Measurements from ENCODE around the gene ZCCHC7.
A peak's percentile ranks its signal among the peaks of the same experiment; 100 is the strongest.
"Not testable (repeated sequence)": the region's sequence is repeated elsewhere in the genome, so short reads cannot be mapped to it uniquely, and the experiment has no call there.

ZCCHC7 gene

GRCh38 chr9:37259951-37260350 is 139.6 kb downstream of the ZCCHC7 start:
- DNase-seq, result no peak

GRCh38 chr9:37262410-37262809 is 142.0 kb downstream of the ZCCHC7 start:
- DNase-seq, result peak; percentile 49

- DNase-seq, result no peak
These were observed 144.2 kb downstream of the ZCCHC7 start for GRCh38 chr9:37264539-37264938.

GRCh38 chr9:37266630-37267029 is 146.3 kb downstream of the ZCCHC7 start:
- no peak for DNase-seq

- DNase-seq, result no peak
These were observed 148.8 kb downstream of the ZCCHC7 start for GRCh38 chr9:37269221-37269620.

GRCh38 chr9:37271679-37272078 is 151.3 kb downstream of the ZCCHC7 start:
- no peak for DNase-seq

GRCh38 chr9:37273595-37273994 is 153.2 kb downstream of the ZCCHC7 start:
- no peak for DNase-seq

GRCh38 chr9:37281541-37281940 is 161.2 kb downstream of the ZCCHC7 start:
- no peak for DNase-seq

GRCh38 chr9:37283730-37284325 is 163.5 kb downstream of the ZCCHC7 start:
- no peak for DNase-seq

- peak; percentile 52 for DNase-seq
These were observed 164.3 kb downstream of the ZCCHC7 start for GRCh38 chr9:37284636-37285035.

GRCh38 chr9:37286530-37287175 is 166.3 kb downstream of the ZCCHC7 start:
- DNase-seq, result peak; percentile 70

GRCh38 chr9:37287317-37287716 is 166.9 kb downstream of the ZCCHC7 start:
- DNase-seq, result no peak

GRCh38 chr9:37289631-37290030 is 169.3 kb downstream of the ZCCHC7 start:
- DNase-seq, result no peak

- no peak for DNase-seq
These were observed 170.1 kb downstream of the ZCCHC7 start for GRCh38 chr9:37290366-37290939.

- DNase-seq, result peak; percentile 9
These were observed 170.6 kb downstream of the ZCCHC7 start for GRCh38 chr9:37290940-37291485.

GRCh38 chr9:37291612-37292238 is 171.4 kb downstream of the ZCCHC7 start:
- DNase-seq, result not testable (repeated sequence)

GRCh38 chr9:37292896-37293295 is 172.5 kb downstream of the ZCCHC7 start:
- no peak for DNase-seq

GRCh38 chr9:37293664-37294524 is 173.5 kb downstream of the ZCCHC7 start:
- peak; percentile 94 for DNase-seq

- DNase-seq, result no peak
These were observed 174.8 kb downstream of the ZCCHC7 start for GRCh38 chr9:37295178-37295577.

- DNase-seq, result peak; percentile 38
These were observed 175.4 kb downstream of the ZCCHC7 start for GRCh38 chr9:37295796-37296195.

GRCh38 chr9:37297592-37297991 is 177.2 kb downstream of the ZCCHC7 start:
- DNase-seq, result no peak

- DNase-seq, result peak; percentile 13
These were observed 180.2 kb downstream of the ZCCHC7 start for GRCh38 chr9:37300620-37301019.

Measured in NCI-H69 (cell line).